Retina (tissue), 1 donor: ENCODE measurements around the gene THADA.
"Not testable (repeated sequence)": the region's sequence is repeated elsewhere in the genome, so short reads cannot be mapped to it uniquely, and the experiment has no call there.

Experiments
- DNase-seq: peaks from one replicate; pipeline ENCODE4 v3.0.0-alpha.2; 2016

Gene THADA

GRCh38 chr2:43540021-43540779, 55.6 kb downstream of the THADA start:
- DNase-seq, result no peak

GRCh38 chr2:43539436-43539835, 56.4 kb downstream of the THADA start:
- no peak for DNase-seq

- DNase-seq, result no peak
Observed at GRCh38 chr2:43538034-43538670, 57.7 kb downstream of the THADA start.

- DNase-seq, result no peak
Observed at GRCh38 chr2:43537137-43537536, 58.7 kb downstream of the THADA start.

- no peak for DNase-seq
Observed at GRCh38 chr2:43534569-43534968, 61.3 kb downstream of the THADA start.

GRCh38 chr2:43532572-43532971, 63.3 kb downstream of the THADA start:
- DNase-seq, result not testable (repeated sequence)

GRCh38 chr2:43531251-43531650, 64.6 kb downstream of the THADA start:
- DNase-seq, result no peak

GRCh38 chr2:43526994-43527393, 68.8 kb downstream of the THADA start:
- no peak for DNase-seq

- DNase-seq, result no peak
Observed at GRCh38 chr2:43525506-43525905, 70.3 kb downstream of the THADA start.

GRCh38 chr2:43524177-43524965, 71.5 kb downstream of the THADA start:
- no peak for DNase-seq

GRCh38 chr2:43522177-43522576, 73.7 kb downstream of the THADA start:
- no peak for DNase-seq

- DNase-seq, result no peak
Observed at GRCh38 chr2:43521568-43521967, 74.3 kb downstream of the THADA start.

GRCh38 chr2:43520919-43521318, 74.9 kb downstream of the THADA start:
- no peak for DNase-seq

GRCh38 chr2:43519643-43520221, 76.1 kb downstream of the THADA start:
- DNase-seq, result no peak

- no peak for DNase-seq
Observed at GRCh38 chr2:43518718-43519117, 77.1 kb downstream of the THADA start.

GRCh38 chr2:43518181-43518580, 77.7 kb downstream of the THADA start:
- no peak for DNase-seq

GRCh38 chr2:43515807-43516497, 79.9 kb downstream of the THADA start:
- DNase-seq, result no peak

GRCh38 chr2:43515248-43515647, 80.6 kb downstream of the THADA start:
- DNase-seq, result no peak

- no peak for DNase-seq
Observed at GRCh38 chr2:43513796-43514195, 82.0 kb downstream of the THADA start.

- DNase-seq, result no peak
Observed at GRCh38 chr2:43513216-43513615, 82.6 kb downstream of the THADA start.

- no peak for DNase-seq
Observed at GRCh38 chr2:43511199-43511598, 84.6 kb downstream of the THADA start.

GRCh38 chr2:43509886-43510285, 86.0 kb downstream of the THADA start:
- no peak for DNase-seq

- DNase-seq, result no peak
Observed at GRCh38 chr2:43508209-43508608, 87.6 kb downstream of the THADA start.
